Measurements from ENCODE around the gene ARHGEF11. TPM values are rescaled to one million over a fixed set of nuclear protein-coding genes. Genes with fewer than 3 reads are reported as not detected.

ARHGEF11 gene
- total and polyA plus RNA-seq, 9 of the 15 experiments (the other 6 are each of a cell fraction or from before 2014, with no cell fraction given), result 0.14 to 15.5 (median 9.0) TPM

DNA sequence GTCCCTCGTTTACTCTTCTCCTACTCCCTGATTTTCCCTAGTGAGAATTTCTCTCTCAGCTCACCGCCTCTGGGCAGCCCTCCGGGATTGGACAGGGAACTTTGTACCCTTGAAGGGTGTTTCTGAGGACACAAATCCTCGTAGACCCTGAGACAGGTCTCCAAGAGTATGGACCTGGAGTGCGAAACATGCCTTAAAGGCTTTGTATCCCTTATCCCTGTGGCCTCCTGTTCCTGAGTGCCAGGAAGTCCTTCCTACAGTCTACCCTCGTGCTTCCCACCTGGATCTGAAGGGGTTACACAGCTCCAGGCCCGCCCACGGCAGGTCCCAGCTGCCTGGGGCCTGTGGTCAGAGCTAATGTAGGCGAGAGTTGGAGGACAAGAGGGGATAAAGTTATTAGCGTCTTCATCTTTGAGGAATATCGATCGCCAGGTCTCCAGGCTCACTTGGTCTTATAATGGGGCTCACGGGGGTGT, 159.6 kb downstream of the ARHGEF11 start (continued):
- TF ChIP-seq, protein P1, sequence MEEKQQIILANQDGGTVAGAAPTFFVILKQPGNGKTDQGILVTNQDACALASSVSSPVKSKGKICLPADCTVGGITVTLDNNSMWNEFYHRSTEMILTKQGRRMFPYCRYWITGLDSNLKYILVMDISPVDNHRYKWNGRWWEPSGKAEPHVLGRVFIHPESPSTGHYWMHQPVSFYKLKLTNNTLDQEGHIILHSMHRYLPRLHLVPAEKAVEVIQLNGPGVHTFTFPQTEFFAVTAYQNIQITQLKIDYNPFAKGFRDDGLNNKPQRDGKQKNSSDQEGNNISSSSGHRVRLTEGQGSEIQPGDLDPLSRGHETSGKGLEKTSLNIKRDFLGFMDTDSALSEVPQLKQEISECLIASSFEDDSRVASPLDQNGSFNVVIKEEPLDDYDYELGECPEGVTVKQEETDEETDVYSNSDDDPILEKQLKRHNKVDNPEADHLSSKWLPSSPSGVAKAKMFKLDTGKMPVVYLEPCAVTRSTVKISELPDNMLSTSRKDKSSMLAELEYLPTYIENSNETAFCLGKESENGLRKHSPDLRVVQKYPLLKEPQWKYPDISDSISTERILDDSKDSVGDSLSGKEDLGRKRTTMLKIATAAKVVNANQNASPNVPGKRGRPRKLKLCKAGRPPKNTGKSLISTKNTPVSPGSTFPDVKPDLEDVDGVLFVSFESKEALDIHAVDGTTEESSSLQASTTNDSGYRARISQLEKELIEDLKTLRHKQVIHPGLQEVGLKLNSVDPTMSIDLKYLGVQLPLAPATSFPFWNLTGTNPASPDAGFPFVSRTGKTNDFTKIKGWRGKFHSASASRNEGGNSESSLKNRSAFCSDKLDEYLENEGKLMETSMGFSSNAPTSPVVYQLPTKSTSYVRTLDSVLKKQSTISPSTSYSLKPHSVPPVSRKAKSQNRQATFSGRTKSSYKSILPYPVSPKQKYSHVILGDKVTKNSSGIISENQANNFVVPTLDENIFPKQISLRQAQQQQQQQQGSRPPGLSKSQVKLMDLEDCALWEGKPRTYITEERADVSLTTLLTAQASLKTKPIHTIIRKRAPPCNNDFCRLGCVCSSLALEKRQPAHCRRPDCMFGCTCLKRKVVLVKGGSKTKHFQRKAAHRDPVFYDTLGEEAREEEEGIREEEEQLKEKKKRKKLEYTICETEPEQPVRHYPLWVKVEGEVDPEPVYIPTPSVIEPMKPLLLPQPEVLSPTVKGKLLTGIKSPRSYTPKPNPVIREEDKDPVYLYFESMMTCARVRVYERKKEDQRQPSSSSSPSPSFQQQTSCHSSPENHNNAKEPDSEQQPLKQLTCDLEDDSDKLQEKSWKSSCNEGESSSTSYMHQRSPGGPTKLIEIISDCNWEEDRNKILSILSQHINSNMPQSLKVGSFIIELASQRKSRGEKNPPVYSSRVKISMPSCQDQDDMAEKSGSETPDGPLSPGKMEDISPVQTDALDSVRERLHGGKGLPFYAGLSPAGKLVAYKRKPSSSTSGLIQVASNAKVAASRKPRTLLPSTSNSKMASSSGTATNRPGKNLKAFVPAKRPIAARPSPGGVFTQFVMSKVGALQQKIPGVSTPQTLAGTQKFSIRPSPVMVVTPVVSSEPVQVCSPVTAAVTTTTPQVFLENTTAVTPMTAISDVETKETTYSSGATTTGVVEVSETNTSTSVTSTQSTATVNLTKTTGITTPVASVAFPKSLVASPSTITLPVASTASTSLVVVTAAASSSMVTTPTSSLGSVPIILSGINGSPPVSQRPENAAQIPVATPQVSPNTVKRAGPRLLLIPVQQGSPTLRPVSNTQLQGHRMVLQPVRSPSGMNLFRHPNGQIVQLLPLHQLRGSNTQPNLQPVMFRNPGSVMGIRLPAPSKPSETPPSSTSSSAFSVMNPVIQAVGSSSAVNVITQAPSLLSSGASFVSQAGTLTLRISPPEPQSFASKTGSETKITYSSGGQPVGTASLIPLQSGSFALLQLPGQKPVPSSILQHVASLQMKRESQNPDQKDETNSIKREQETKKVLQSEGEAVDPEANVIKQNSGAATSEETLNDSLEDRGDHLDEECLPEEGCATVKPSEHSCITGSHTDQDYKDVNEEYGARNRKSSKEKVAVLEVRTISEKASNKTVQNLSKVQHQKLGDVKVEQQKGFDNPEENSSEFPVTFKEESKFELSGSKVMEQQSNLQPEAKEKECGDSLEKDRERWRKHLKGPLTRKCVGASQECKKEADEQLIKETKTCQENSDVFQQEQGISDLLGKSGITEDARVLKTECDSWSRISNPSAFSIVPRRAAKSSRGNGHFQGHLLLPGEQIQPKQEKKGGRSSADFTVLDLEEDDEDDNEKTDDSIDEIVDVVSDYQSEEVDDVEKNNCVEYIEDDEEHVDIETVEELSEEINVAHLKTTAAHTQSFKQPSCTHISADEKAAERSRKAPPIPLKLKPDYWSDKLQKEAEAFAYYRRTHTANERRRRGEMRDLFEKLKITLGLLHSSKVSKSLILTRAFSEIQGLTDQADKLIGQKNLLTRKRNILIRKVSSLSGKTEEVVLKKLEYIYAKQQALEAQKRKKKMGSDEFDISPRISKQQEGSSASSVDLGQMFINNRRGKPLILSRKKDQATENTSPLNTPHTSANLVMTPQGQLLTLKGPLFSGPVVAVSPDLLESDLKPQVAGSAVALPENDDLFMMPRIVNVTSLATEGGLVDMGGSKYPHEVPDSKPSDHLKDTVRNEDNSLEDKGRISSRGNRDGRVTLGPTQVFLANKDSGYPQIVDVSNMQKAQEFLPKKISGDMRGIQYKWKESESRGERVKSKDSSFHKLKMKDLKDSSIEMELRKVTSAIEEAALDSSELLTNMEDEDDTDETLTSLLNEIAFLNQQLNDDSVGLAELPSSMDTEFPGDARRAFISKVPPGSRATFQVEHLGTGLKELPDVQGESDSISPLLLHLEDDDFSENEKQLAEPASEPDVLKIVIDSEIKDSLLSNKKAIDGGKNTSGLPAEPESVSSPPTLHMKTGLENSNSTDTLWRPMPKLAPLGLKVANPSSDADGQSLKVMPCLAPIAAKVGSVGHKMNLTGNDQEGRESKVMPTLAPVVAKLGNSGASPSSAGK (IDR thresholded peaks at IDR 0.05), result no peak
- peak in 1 of 2 experiments; percentile 48; a peak in 2 of 4 replicates for TF ChIP-seq KDM1A (IDR thresholded peaks at IDR 0.05)
- no peak for TF ChIP-seq TARDBP (IDR thresholded peaks at IDR 0.05)
- TF ChIP-seq ZNF324 (CRISPR knock-in tag; IDR thresholded peaks at IDR 0.05), result no peak
- TF ChIP-seq SMARCA5 (IDR thresholded peaks at IDR 0.05), result peak; percentile 80; the same call in 1 of the 2 replicates
- TF ChIP-seq EGR1 (conservative IDR thresholded peaks at IDR 0.05), result 0 out of 2 replicates have a peak, but pooled peaks have one; percentile 17
- peak; percentile 82 for TF ChIP-seq BCOR (IDR thresholded peaks at IDR 0.05)
- peak; percentile 58 for TF ChIP-seq CHD4 (IDR thresholded peaks at IDR 0.05; ENCODE audit: insufficient read depth, insufficient replicate concordance, low read depth, low read length, poor library complexity, severe bottlenecking)
- no peak for TF ChIP-seq DACH1 (IDR thresholded peaks at IDR 0.05; ENCODE audit: partially characterized antibody)
- TF ChIP-seq SMARCB1 (IDR thresholded peaks at IDR 0.05; ENCODE audit: insufficient read length, low read depth), result no peak
- TF ChIP-seq ADNP (tag; IDR thresholded peaks at IDR 0.05), result peak; percentile 64; the same call in 1 of the 2 replicates
- no peak for TF ChIP-seq SMAD1 (IDR thresholded peaks at IDR 0.05; ENCODE audit: low read depth, low read length, partially characterized antibody)
- TF ChIP-seq SMARCC2 (IDR thresholded peaks at IDR 0.05; ENCODE audit: low read depth), result no peak
- no peak for TF ChIP-seq COPS2 (conservative IDR thresholded peaks at IDR 0.05)
- TF ChIP-seq, protein P2, sequence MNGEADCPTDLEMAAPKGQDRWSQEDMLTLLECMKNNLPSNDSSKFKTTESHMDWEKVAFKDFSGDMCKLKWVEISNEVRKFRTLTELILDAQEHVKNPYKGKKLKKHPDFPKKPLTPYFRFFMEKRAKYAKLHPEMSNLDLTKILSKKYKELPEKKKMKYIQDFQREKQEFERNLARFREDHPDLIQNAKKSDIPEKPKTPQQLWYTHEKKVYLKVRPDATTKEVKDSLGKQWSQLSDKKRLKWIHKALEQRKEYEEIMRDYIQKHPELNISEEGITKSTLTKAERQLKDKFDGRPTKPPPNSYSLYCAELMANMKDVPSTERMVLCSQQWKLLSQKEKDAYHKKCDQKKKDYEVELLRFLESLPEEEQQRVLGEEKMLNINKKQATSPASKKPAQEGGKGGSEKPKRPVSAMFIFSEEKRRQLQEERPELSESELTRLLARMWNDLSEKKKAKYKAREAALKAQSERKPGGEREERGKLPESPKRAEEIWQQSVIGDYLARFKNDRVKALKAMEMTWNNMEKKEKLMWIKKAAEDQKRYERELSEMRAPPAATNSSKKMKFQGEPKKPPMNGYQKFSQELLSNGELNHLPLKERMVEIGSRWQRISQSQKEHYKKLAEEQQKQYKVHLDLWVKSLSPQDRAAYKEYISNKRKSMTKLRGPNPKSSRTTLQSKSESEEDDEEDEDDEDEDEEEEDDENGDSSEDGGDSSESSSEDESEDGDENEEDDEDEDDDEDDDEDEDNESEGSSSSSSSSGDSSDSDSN (IDR thresholded peaks at IDR 0.05; ENCODE audit: borderline replicate concordance in 1 of 2, low read depth in 2 of 2, low read length in 2 of 2), result no peak
- no peak for TF ChIP-seq NCOA4 (IDR thresholded peaks at IDR 0.05; ENCODE audit: partially characterized antibody)
- peak; percentile 82 for TF ChIP-seq RBM25 (IDR thresholded peaks at IDR 0.05; ENCODE audit: low read depth, low read length, severe bottlenecking)

Measured in K562 (cell line).